BE2C (cell line): ENCODE data around the gene REXO2.

ENCODE experiments used
- DNase-seq: peaks from one replicate; pipeline ENCODE4 v3.0.0-alpha.2; 2020
- H3K27me3 ChIP-seq: fragments of 250-450 bp; sonication (Bioruptor Pico); 2 replicates; pipeline ENCODE4 v1.5.1; 2020; ENCODE audit warnings: mild to moderate bottlenecking
- H3K36me3 ChIP-seq: fragments of 250-450 bp; sonication (Bioruptor Pico); 2 replicates; pipeline ENCODE4 v1.5.1; 2020; ENCODE audit warnings: mild to moderate bottlenecking
- H3K4me1 ChIP-seq: fragments of 250-450 bp; sonication (Bioruptor Pico); 2 replicates; pipeline ENCODE4 v1.5.1; 2020
- H3K4me3 ChIP-seq: 2 replicates; pipeline ENCODE4 v1.5.1; 2011; ENCODE audit warnings: low read depth, low read length
- H3K9me3 ChIP-seq: fragments of 250-450 bp; sonication (Bioruptor Pico); 2 replicates; pipeline ENCODE4 v1.5.1; 2020
- CTCF ChIP-seq: IDR thresholded peaks from 2 replicates; pipeline ENCODE4 v1.5.1; 2012; ENCODE audit warnings: mild to moderate bottlenecking, low read depth, low read length

REXO2 gene

GRCh38 chr11:114398303-114398920 lies 40.9 kb upstream of the REXO2 start:
- no peak for TF ChIP-seq CTCF
- H3K9me3 ChIP-seq: no peaks in the 10 kb centered on the region
- H3K27me3 ChIP-seq: no peaks in the 10 kb centered on the region
- H3K4me3 ChIP-seq: no peak overlapping the region
- H3K4me1 ChIP-seq: no peaks in the 10 kb centered on the region; the same call in none of the 2 replicates
- no peak for DNase-seq
- peaks cover 6% of the 10 kb centered on the region for H3K36me3 ChIP-seq

GRCh38 chr11:114399490-114400215 lies 39.6 kb upstream of the REXO2 start:
- no peak for DNase-seq
- TF ChIP-seq CTCF: no peak
- no peaks in the 10 kb centered on the region for H3K27me3 ChIP-seq
- H3K4me3 ChIP-seq: peak overlapping the region; percentile 92
- no peaks in the 10 kb centered on the region for H3K9me3 ChIP-seq
- H3K36me3 ChIP-seq: peaks cover 6% of the 10 kb centered on the region
- no peaks in the 10 kb centered on the region; the same call in none of the 2 replicates for H3K4me1 ChIP-seq

GRCh38 chr11:114400216-114400914 lies 38.9 kb upstream of the REXO2 start, which contains the start of the genes C11orf71 and RBM7:
C11orf71 (minus strand) TSS chr11:114400511; CDS start chr11:114400331, 180 bp downstream.
RBM7 (plus strand) TSS chr11:114400666; CDS start chr11:114400672, 6 bp downstream.
- no peaks in the 10 kb centered on the region for H3K27me3 ChIP-seq
- H3K4me3 ChIP-seq: peak within 1 kb of the TSS; percentile 92
- no peak for TF ChIP-seq CTCF
- DNase-seq: peak; percentile 97
- H3K36me3 ChIP-seq: peaks cover 12% of the 10 kb centered on the region
- no peaks in the 10 kb centered on the region for H3K9me3 ChIP-seq
- no peaks in the 10 kb centered on the region; the same call in none of the 2 replicates for H3K4me1 ChIP-seq

- TF ChIP-seq CTCF: no peak
- Histone ChIP-seq H3K9me3 (no peaks in the 10 kb centered on the region), H3K27me3 (no peaks in the 10 kb centered on the region), H3K4me3 (peak overlapping the region; percentile 92), H3K36me3 (peaks cover 17% of the 10 kb centered on the region), H3K4me1 (no peaks in the 10 kb centered on the region; the same call in none of the 2 replicates)
- no peak for DNase-seq
Measured at GRCh38 chr11:114400915-114401223, 38.4 kb upstream of the REXO2 start.

GRCh38 chr11:114401311-114401710 lies 38.0 kb upstream of the REXO2 start:
- Histone ChIP-seq H3K27me3 (no peaks in the 10 kb centered on the region), H3K9me3 (no peaks in the 10 kb centered on the region), H3K4me1 (no peaks in the 10 kb centered on the region; the same call in none of the 2 replicates), H3K36me3 (peaks cover 22% of the 10 kb centered on the region), H3K4me3 (peak overlapping the region; percentile 92)
- TF ChIP-seq CTCF: no peak
- DNase-seq: no peak
